Epithelial cell of prostate (primary cell): Measurements from ENCODE around the gene SOX14.

ENCODE experiments used
- DNase-seq: peaks from one replicate; pipeline ENCODE4 v3.0.0-alpha.2; 2011; ENCODE audit warnings: low read depth, low spot score
- H3K27ac ChIP-seq: fragments of 450-650 bp; 2 replicates; pipeline ENCODE4 v1.5.1; 2017; ENCODE audit warnings: mild to moderate bottlenecking

Gene SOX14

GRCh38 chr3:137767538-137768360 is 3.6 kb downstream of the SOX14 start:
- no peak overlapping the region for H3K27ac ChIP-seq
- no peak for DNase-seq

DNA sequence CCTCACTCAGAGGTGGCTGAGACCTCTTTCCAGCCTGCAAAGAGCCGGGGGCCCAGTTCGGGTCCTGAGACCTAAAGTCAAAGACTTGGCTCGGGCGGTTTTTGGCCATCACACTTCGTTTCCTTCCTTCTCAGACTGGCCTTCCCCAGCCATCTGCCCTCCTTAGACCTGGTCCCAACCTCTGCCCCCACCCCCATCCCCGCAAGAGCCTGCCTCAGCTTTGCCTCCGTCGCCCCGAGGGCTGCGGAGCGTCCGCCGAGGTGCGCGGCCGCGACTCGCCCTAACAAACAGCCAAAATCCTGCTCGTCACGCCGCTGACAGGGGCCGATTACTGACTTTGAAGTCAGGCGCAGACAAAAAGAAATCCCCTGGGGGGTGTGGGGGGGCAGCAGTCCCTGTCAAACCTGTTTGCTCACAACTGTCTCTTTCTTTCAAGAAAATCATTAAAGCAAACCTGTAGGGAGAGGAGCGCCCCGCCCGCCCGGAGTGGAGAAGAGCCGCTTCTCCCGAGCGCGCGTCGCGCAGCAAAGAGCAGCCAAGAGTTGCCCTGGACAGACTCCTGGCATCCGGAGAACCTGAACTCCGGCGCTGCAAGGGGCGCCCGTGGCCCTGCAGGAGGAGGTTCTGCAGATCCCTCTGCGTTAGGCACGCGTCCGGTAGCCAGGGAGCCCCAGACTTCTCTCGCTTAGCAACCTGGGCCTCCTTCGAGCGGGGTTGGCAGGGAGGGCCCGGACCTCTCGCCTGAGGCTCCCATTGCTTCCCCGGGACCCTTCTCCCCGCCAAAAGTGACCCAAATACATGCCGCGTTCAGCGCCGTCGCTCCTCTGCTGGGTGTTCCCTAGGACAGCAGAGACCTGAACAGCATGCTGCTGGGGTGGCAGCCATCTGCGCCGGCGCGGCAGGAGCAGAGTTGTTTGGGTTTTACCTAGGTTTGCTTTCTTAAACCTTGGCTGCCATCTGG is 4.5 kb downstream of the SOX14 start:
- no peak overlapping the region for H3K27ac ChIP-seq
- DNase-seq = no peak

DNA sequence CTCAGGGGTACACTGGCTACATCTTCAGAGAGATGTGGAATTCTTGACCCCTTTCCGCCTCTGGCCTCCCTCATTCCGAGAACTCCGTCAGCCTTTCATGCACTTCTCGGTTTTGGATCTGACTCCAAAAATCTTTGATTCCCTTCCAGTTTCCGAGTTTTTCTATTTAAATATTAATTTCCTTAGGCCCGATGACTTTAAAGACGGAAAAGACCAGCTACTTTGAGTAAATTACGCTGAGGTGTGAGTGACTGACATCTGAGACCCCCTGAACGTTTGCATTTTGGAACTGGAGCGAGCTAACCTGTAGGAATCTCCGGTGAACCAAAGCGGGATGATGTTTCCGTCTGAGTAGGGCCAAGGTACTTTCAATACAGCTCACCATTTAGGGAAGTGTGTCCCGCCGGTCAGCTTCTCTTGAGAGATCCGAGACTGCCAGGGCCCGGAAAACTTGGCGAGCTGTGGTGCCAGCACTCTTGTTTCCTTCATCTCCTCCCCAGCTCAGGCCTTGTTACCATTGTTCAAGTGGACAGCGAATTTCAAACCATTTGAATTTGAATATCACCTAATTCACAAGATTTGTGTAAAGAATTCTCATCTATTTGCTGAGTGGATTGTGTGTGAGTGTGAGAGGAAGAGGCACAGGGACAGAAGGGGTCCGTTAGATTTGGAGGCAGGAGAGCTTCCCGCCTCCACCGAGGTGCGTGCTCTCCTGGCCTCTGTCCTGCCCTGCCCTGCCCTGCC is 5.4 kb downstream of the SOX14 start:
- no peak overlapping the region for H3K27ac ChIP-seq
- no peak for DNase-seq

GRCh38 chr3:137770066-137770834 is 6.1 kb downstream of the SOX14 start:
- no peak overlapping the region for H3K27ac ChIP-seq
- no peak for DNase-seq

- H3K27ac ChIP-seq = no peak overlapping the region
- no peak for DNase-seq
Measured at GRCh38 chr3:137770835-137771399, 6.8 kb downstream of the SOX14 start.

DNA sequence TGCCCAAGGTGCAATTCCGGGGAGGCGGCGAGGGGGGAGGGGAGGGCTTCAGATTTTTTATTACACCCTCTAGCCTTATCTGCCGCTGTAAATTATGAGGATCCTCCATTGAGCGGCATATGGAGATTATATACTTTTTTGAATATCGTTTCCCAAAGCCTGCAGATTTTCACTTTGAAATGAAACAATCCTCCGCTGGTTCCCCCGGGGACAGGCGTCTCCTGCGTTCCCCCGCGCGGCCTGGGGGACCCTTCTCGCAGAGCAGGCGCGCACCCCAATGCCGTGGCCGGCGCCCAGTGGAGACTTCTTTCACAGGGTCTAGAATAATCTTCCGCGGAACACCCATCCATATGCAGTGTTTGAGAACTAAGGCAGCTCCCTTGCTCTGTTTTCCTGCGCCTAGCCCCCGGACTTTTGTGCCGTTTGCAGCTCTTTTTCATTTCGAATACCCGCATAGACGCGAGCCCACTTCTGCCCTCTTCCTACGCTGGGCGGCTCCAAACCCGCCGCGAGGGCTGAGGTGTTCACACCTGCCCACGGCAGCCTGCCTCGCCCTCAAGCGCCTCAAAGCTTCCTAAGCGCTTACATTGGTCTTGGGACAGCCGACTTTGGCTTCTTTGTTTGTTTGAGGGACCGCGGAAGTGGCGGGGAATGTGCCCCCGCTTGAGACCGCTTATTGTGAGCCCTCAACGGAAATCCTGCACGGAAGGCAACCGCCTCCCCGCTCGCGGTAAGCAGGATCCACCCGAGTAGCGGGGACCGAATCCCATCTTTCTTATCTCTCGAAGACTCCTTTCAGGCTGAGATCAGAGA is 7.5 kb downstream of the SOX14 start:
- no peak for DNase-seq
- H3K27ac ChIP-seq = no peak overlapping the region

- no peak overlapping the region for H3K27ac ChIP-seq
- DNase-seq = no peak
Measured at GRCh38 chr3:137772214-137772955, 8.3 kb downstream of the SOX14 start.

DNA sequence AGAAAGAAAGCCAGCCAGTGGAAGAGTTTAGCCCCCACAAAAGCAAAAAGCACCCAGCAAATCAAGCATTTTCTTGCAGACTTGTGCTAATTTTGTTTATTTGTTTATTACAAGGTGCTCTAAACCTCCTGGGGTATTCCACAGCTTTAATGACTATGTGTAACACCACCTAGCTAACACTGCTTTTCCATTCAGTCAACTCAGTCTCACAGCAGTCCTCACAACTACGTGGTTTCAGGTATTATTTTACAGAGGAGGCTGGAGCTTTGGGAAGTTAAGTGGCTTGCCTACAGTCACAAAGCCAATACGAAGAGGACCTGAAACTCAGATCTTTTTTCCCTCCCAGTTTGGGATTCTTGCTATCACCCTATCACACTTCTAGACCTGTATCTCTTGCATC is 14.8 kb downstream of the SOX14 start:
- DNase-seq = no peak
- H3K27ac ChIP-seq = no peak overlapping the region

DNA sequence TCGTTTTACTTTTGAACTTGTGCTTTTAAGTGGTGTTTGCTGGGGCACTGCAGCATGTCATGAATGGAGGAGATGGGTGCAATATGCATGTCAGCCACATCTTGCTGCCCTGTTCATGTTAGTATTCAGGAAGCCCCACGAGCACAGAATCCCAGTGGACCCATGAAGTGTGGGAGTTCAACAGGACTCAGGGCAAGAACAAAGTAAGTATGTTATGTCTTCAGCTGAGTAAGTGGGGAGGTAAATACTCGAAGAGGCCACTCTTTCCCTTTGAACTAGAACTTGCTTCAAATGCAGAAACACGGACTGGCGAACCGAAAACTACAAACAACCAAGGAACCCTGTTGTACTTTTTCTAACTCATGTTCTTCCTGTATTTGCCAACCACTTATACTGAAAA is 23.4 kb downstream of the SOX14 start:
- DNase-seq = no peak
- no peak overlapping the region for H3K27ac ChIP-seq

DNA sequence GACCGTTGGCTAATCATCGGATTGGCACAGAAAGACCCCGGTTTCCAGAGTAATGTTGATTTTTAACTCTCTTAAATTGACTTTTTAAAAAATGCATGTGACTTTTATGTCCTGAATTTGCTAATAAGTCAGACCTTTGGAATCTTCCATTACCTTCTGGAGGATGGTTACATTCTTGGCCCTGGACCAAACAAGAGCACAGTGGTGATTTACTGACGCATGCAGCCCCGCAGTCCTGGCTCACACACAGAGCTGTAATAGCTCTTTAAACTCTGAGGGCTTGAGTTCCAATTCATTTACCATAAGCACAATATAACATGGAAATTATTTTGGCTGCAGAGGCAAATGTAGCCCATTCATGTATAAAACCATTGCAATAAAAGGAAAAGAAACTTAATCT is 25.1 kb downstream of the SOX14 start:
- no peak for DNase-seq
- H3K27ac ChIP-seq = no peak overlapping the region

GRCh38 chr3:137792626-137793271 is 28.6 kb downstream of the SOX14 start:
- DNase-seq = no peak
- H3K27ac ChIP-seq = no peak overlapping the region

- no peak for DNase-seq
- no peak overlapping the region for H3K27ac ChIP-seq
Measured at GRCh38 chr3:137796993-137797392, 32.9 kb downstream of the SOX14 start.

- H3K27ac ChIP-seq = no peak overlapping the region
- no peak for DNase-seq
Measured at GRCh38 chr3:137803215-137803614, 39.1 kb downstream of the SOX14 start.

- H3K27ac ChIP-seq = no peak overlapping the region
- no peak for DNase-seq
Measured at GRCh38 chr3:137807998-137808397, 43.9 kb downstream of the SOX14 start.

DNA sequence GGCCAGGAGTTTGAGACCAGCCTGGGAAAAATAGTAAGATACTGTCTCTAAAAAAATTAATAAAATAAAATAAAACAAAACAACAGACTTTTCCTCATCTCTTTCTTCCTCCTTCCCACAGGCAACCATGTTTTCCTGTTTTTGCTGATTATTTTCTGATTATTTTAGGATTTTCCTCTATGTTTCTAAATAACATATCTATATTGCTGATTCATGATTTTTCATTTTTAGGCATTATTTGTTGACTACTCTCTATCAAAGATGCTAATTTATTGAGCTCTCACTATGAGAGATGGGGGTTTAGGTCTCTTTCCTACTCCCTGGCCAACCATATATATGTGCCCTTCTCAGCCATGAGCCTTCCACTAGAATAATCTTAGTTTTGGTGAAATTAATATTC is 45.4 kb downstream of the SOX14 start:
- no peak for DNase-seq
- H3K27ac ChIP-seq = no peak overlapping the region

DNA sequence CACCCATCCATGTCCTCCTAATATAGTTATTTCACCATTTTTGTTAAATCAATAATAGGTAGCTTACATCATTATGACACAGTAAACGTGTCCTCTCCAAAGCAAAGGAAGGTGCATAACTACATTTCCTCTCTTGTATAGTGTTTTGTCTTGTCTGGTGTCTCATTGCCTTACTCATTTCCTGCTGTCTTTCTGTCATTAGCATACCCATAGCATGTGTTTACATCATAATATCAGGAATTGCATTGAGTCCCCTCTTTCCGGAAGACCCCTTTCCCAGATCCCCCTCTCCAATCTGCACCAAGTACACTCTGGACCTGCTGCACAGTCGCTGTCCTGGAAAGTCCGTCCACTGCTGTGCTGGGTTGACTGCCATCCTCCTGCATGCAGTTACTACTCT is 47.9 kb downstream of the SOX14 start:
- no peak for DNase-seq
- H3K27ac ChIP-seq = no peak overlapping the region

DNA sequence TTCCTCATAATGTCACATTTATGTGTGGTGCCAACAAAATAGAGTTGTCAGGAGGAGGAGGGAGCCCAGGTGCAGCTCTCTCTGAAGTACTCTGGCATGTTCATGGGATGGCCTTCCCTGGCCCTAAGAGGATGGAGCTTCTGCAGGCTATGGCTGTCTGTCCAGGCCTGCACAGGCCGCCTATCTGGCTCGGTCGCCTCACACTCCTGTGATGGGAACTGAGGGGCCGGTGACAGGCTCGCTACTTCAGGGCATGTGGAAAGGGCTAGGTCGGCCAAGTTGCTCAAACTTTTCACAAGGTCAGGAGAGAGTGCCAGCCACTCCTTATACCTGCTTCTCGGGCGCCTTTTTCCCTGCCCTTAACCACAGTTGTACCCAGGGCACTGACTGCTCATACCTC is 51.1 kb downstream of the SOX14 start:
- DNase-seq = no peak

More for the DNA sequence above, 51.1 kb downstream of the SOX14 start:
- no peak overlapping the region for H3K27ac ChIP-seq
